Glutamatergic neuron (in vitro differentiated cells): ENCODE measurements around the gene PRUNE1. TPM values are rescaled to one million over a fixed set of nuclear protein-coding genes. Genes with fewer than 3 reads are reported as not detected.

Source experiments
- DNase-seq: peaks from one replicate; pipeline ENCODE4 v3.0.0; 2022
- H3K27ac Mint-ChIP-seq: one replicate; pipeline ENCODE4 v1.8.0; 2020; ENCODE audit warnings: mild to moderate bottlenecking, mixed read lengths, inconsistent platforms; ENCODE audit not compliant: unreplicated experiment
- H3K27me3 Mint-ChIP-seq: one replicate; pipeline ENCODE4 v1.8.0; 2020; ENCODE audit warnings: mild to moderate bottlenecking, moderate library complexity, mixed read lengths, inconsistent platforms; ENCODE audit not compliant: unreplicated experiment
- H3K36me3 Mint-ChIP-seq: one replicate; pipeline ENCODE4 v1.8.0; 2020; ENCODE audit warnings: mild to moderate bottlenecking, mixed read lengths, inconsistent platforms; ENCODE audit not compliant: unreplicated experiment
- H3K4me1 Mint-ChIP-seq: one replicate; pipeline ENCODE4 v1.8.0; 2020; ENCODE audit warnings: mild to moderate bottlenecking, low read depth, mixed read lengths, inconsistent platforms; ENCODE audit not compliant: unreplicated experiment
- H3K4me3 Mint-ChIP-seq: one replicate; pipeline ENCODE4 v1.8.0; 2020; ENCODE audit warnings: mild to moderate bottlenecking, mixed read lengths, inconsistent platforms; ENCODE audit not compliant: unreplicated experiment
- H3K9me3 Mint-ChIP-seq: one replicate; pipeline ENCODE4 v1.8.0; 2020; ENCODE audit warnings: mild to moderate bottlenecking, moderate library complexity, mixed read lengths, inconsistent platforms; ENCODE audit not compliant: unreplicated experiment
- CTCF ChIP-seq: fragments of 200-600 bp; sonication (generic); IDR thresholded peaks from one replicate; pipeline ENCODE4 v1.5.0; 2021; ENCODE audit not compliant: partially characterized antibody, unreplicated experiment
- total RNA-seq: library from RNA; stranded (reverse); fragmentation: NEBNext Ultra II Directional; extraction: Animal tissue kit (Norgen Biotek cat#: 25700); gene quantifications from one replicate; pipeline ENCODE4 v1.2.1, GENCODE V29; 2021; ENCODE audit not compliant: unreplicated experiment

The PRUNE1 gene
- total RNA-seq, 1 donor from 2014 or later, result 14.9 TPM

- Mint-ChIP-seq H3K36me3 (peaks cover 27% of the 10 kb centered on the region), H3K9me3 (peaks cover 43% of the 10 kb centered on the region), H3K27me3 (peaks cover 25% of the 10 kb centered on the region), H3K4me1 (peaks cover 28% of the 10 kb centered on the region), H3K27ac (peak overlapping the region; percentile 99), H3K4me3 (peak overlapping the region; percentile 98)
- TF ChIP-seq CTCF, result no peak
- DNase-seq, result no peak
Observed at GRCh38 chr1:151065089-151065645, 56.9 kb downstream of the PRUNE1 start.

- DNase-seq, result no peak
- TF ChIP-seq CTCF, result no peak
- Mint-ChIP-seq H3K4me3 (peak overlapping the region; percentile 53), H3K36me3 (peaks cover 18% of the 10 kb centered on the region), H3K9me3 (peaks cover 28% of the 10 kb centered on the region), H3K4me1 (peaks cover 35% of the 10 kb centered on the region), H3K27me3 (peaks cover 30% of the 10 kb centered on the region), H3K27ac (no peak overlapping the region)
Observed at GRCh38 chr1:151067185-151067584, 58.9 kb downstream of the PRUNE1 start.

GRCh38 chr1:151069103-151069486 is 60.8 kb downstream of the PRUNE1 start:
- Mint-ChIP-seq H3K36me3 (peaks cover 13% of the 10 kb centered on the region), H3K4me3 (peak overlapping the region; percentile 63), H3K9me3 (peaks cover 18% of the 10 kb centered on the region), H3K27me3 (peaks cover 24% of the 10 kb centered on the region), H3K27ac (peak overlapping the region; percentile 77), H3K4me1 (peaks cover 32% of the 10 kb centered on the region)
- DNase-seq, result no peak
- no peak for TF ChIP-seq CTCF

GRCh38 chr1:151070474-151071276 is 62.4 kb downstream of the PRUNE1 start, which contains the start of gene GABPB2:
Gene GABPB2, plus strand, starts transcription at chr1:151070761. Its CDS starts 17,429 bp downstream, at chr1:151088190.
- H3K36me3 Mint-ChIP-seq, result peaks cover under 1% of the 10 kb centered on the region
- TF ChIP-seq CTCF, result peak; percentile 92
- DNase-seq, result peak; percentile 88
- H3K27ac Mint-ChIP-seq, result peak within 1 kb of the TSS; percentile 93
- H3K9me3 Mint-ChIP-seq, result peaks cover 15% of the 10 kb centered on the region
- peaks cover 22% of the 10 kb centered on the region for H3K27me3 Mint-ChIP-seq
- H3K4me3 Mint-ChIP-seq, result peak within 1 kb of the TSS; percentile 94
- peaks cover 24% of the 10 kb centered on the region for H3K4me1 Mint-ChIP-seq

- no peak for DNase-seq
Observed at GRCh38 chr1:151072224-151072623, 64.0 kb downstream of the PRUNE1 start.

More at GRCh38 chr1:151072224-151072623, 64.0 kb downstream of the PRUNE1 start:
- H3K36me3 Mint-ChIP-seq, result no peaks in the 10 kb centered on the region
- TF ChIP-seq CTCF, result no peak
- H3K27me3 Mint-ChIP-seq, result peaks cover 17% of the 10 kb centered on the region
- peaks cover 17% of the 10 kb centered on the region for H3K9me3 Mint-ChIP-seq
- H3K27ac Mint-ChIP-seq, result peak overlapping the region; percentile 16
- no peak overlapping the region for H3K4me3 Mint-ChIP-seq
- peaks cover 19% of the 10 kb centered on the region for H3K4me1 Mint-ChIP-seq
